Measurements from ENCODE around the gene ERO1B. TPM values are rescaled to one million over a fixed set of nuclear protein-coding genes. Genes with fewer than 3 reads are reported as not detected.
A peak's percentile ranks its signal among the peaks of the same experiment; 100 is the strongest.

Gene ERO1B
- total RNA-seq, 4 donors from 2014 or later, result 2.0 to 5.5 (median 3.9) TPM

GRCh38 chr1:236284291-236284721 is 2.5 kb upstream of the ERO1B start:
- no peak for DNase-seq (ENCODE audit: low spot score in 2 of 2)
- TF ChIP-seq POLR2A (IDR thresholded peaks at IDR 0.05) (no peak), CTCF (IDR thresholded peaks at IDR 0.05) (no peak)
- WGBS, 2 donors, result 58 to 59% methylated on average over 2 of the region's 2 CpGs
- no peak overlapping the region for H3K4me3 ChIP-seq (ENCODE audit: low read depth, poor library complexity, severe bottlenecking)
- intact Hi-C loops (cut with DNase I; ENCODE audit: low total_unique reads), result no loop called here

- TF ChIP-seq CTCF (IDR thresholded peaks at IDR 0.05) (no peak), POLR2A (IDR thresholded peaks at IDR 0.05) (no peak)
- intact Hi-C loops (cut with DNase I; ENCODE audit: low total_unique reads), result no loop called here
- no peak for DNase-seq (ENCODE audit: low spot score in 2 of 2)
- no peak overlapping the region for H3K4me3 ChIP-seq (ENCODE audit: low read depth, poor library complexity, severe bottlenecking)
- 61% methylated on average over 2 of the region's 2 CpGs for WGBS, 2 donors
Measured at GRCh38 chr1:236282719-236283118, 961 bp upstream of the ERO1B start.

GRCh38 chr1:236282425-236282716 is 613 bp upstream of the ERO1B start:
- intact Hi-C loops (cut with DNase I; ENCODE audit: low total_unique reads), result no loop called here
- no peak for TF ChIP-seq CTCF (IDR thresholded peaks at IDR 0.05)
- no peak for TF ChIP-seq POLR2A (IDR thresholded peaks at IDR 0.05)
- peak overlapping the region; percentile 96 for H3K4me3 ChIP-seq (ENCODE audit: low read depth, poor library complexity, severe bottlenecking)
- DNase-seq (ENCODE audit: low spot score in 2 of 2), result peak; percentile 26 to 89
- WGBS, 2 donors, result 10% methylated on average over 7 of the region's 7 CpGs

- 1% methylated on average over 32 to 38 of the region's 38 CpGs for WGBS, 2 donors
- peak; percentile 22 to 90 for DNase-seq (ENCODE audit: low spot score in 2 of 2)
- H3K4me3 ChIP-seq (ENCODE audit: low read depth, poor library complexity, severe bottlenecking), result peak overlapping the region; percentile 96
- TF ChIP-seq POLR2A (IDR thresholded peaks at IDR 0.05) (no peak), CTCF (IDR thresholded peaks at IDR 0.05) (no peak)
- intact Hi-C loops (cut with DNase I; ENCODE audit: low total_unique reads), result no loop called here
Measured at GRCh38 chr1:236281198-236281653, 532 bp downstream of the ERO1B start.

GRCh38 chr1:236280438-236281197 is 1.1 kb downstream of the ERO1B start:
- DNase-seq (ENCODE audit: low spot score in 2 of 2), result peak in 1 of 2 donors; percentile 18
- peak overlapping the region; percentile 96 for H3K4me3 ChIP-seq (ENCODE audit: low read depth, poor library complexity, severe bottlenecking)
- intact Hi-C loops (cut with DNase I; ENCODE audit: low total_unique reads), result no loop called here
- 14 to 17% methylated on average over 13 of the region's 13 CpGs for WGBS, 2 donors
- no peak for TF ChIP-seq POLR2A (IDR thresholded peaks at IDR 0.05)
- TF ChIP-seq CTCF (IDR thresholded peaks at IDR 0.05), result no peak

- no peak overlapping the region for H3K4me3 ChIP-seq (ENCODE audit: low read depth, poor library complexity, severe bottlenecking)
- TF ChIP-seq POLR2A (IDR thresholded peaks at IDR 0.05) (no peak), CTCF (IDR thresholded peaks at IDR 0.05) (no peak)
- DNase-seq (ENCODE audit: low spot score in 2 of 2), result no peak
- intact Hi-C loops (cut with DNase I; ENCODE audit: low total_unique reads), result no loop called here
- WGBS, 2 donors, result 86 to 100% methylated on average over 1 of the region's 1 CpG
Measured at GRCh38 chr1:236275586-236275985, 6.2 kb downstream of the ERO1B start.

All from lower leg skin (tissue), 4 donors.